IMR-90 (cell line): ENCODE measurements around the gene GOLPH3L.
A peak's percentile ranks its signal among the peaks of the same experiment; 100 is the strongest.

Source experiments
- CHD1 ChIP-seq: IDR thresholded peaks from 2 replicates; pipeline ENCODE4 v1.6.1; 2012; ENCODE audit warnings: low read depth, low read length, improper control_type of control experiment
- MAFK ChIP-seq: IDR thresholded peaks from 2 replicates; pipeline ENCODE4 v1.6.1; 2012; ENCODE audit warnings: low read depth, low read length, improper control_type of control experiment
- MAZ ChIP-seq: IDR thresholded peaks from 2 replicates; pipeline ENCODE4 v1.6.1; 2012; ENCODE audit warnings: low read depth, mild to moderate bottlenecking, low read length, improper control_type of control experiment, moderate library complexity, borderline replicate concordance
- NFE2L2 ChIP-seq: fragments of 150-350 bp; IDR thresholded peaks from 2 replicates; pipeline ENCODE4 v1.6.1; 2016; ENCODE audit warnings: low read depth, mild to moderate bottlenecking, low read length
- POLR2A ChIP-seq: IDR thresholded peaks from 2 replicates; pipeline ENCODE4 v1.6.1; 2012; ENCODE audit warnings: mild to moderate bottlenecking, low read depth, low read length
- RCOR1 ChIP-seq: IDR thresholded peaks from 2 replicates; pipeline ENCODE4 v1.6.1; 2012; ENCODE audit warnings: mild to moderate bottlenecking, low read length, improper control_type of control experiment; ENCODE audit not compliant: insufficient replicate concordance
- SMC3 ChIP-seq: fragments of 150-350 bp; IDR thresholded peaks from 2 replicates; pipeline ENCODE4 v1.6.1; 2016; ENCODE audit warnings: low read depth, mild to moderate bottlenecking, antibody characterized with exemption, low read length, moderate library complexity
- TF ChIP-seq, protein P1 (sequence below): conservative IDR thresholded peaks from 2 replicates; pipeline ENCODE4 v1.5.1; 2012; ENCODE audit warnings: mild to moderate bottlenecking, low read depth, low read length, improper control_type of control experiment
- TF ChIP-seq, protein P2 (sequence below): fragments of 150-350 bp; IDR thresholded peaks from 2 replicates; pipeline ENCODE4 v1.6.1; 2017; ENCODE audit warnings: mild to moderate bottlenecking, antibody characterized with exemption, low read length, low read depth

DNA sequence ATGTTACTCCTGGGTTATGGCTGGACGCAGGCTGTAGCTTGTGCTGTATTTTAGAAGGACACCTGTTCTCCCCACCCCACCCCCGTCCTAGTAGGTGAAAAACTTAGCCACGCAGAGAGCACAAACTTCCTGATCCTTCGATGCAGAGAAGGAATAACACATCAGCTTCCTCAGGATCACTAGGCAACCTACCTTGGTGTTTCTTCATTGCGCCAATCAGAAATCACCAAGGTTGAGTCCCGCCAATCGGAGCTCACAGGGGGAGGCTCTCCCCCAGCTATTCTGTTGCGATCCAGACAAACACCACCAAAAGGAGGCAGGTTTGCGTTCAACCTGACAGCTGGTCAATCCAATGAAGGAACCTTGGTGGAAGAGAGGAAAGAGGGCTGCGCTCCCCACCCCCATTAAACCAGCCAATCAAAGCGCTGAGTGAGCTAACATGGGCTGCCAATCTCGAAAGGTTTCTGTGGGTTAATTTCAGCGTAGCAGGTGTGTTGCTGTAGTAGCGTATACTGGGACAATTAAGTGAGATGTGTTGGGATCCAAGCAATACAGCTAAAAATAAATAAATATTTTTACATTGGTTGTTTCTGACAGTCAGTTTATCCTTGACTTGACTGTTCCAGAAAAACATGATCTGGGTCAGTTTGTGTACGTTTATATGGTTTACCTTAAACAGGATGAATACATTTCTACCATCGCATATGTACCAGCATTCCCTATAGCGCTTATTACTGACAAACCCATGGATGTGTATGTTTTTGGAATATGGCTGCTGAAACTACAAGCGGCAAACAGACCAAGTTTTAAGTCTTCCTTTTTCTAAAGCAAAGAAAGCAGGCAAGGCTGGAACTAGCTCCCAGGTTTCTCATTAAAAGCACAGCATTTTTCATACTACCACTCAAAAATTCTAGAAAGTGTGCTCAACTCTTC, at the start of gene GOLPH3L:
- no peak for TF ChIP-seq NFE2L2
- TF ChIP-seq, protein P1, sequence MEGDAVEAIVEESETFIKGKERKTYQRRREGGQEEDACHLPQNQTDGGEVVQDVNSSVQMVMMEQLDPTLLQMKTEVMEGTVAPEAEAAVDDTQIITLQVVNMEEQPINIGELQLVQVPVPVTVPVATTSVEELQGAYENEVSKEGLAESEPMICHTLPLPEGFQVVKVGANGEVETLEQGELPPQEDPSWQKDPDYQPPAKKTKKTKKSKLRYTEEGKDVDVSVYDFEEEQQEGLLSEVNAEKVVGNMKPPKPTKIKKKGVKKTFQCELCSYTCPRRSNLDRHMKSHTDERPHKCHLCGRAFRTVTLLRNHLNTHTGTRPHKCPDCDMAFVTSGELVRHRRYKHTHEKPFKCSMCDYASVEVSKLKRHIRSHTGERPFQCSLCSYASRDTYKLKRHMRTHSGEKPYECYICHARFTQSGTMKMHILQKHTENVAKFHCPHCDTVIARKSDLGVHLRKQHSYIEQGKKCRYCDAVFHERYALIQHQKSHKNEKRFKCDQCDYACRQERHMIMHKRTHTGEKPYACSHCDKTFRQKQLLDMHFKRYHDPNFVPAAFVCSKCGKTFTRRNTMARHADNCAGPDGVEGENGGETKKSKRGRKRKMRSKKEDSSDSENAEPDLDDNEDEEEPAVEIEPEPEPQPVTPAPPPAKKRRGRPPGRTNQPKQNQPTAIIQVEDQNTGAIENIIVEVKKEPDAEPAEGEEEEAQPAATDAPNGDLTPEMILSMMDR, result peak; percentile 29
- no peak for TF ChIP-seq CHD1
- TF ChIP-seq POLR2A, result peak; percentile 70
- peak; percentile 60; the same call in 1 of the 2 replicates for TF ChIP-seq MAZ
- TF ChIP-seq SMC3, result no peak
- TF ChIP-seq, protein P2, sequence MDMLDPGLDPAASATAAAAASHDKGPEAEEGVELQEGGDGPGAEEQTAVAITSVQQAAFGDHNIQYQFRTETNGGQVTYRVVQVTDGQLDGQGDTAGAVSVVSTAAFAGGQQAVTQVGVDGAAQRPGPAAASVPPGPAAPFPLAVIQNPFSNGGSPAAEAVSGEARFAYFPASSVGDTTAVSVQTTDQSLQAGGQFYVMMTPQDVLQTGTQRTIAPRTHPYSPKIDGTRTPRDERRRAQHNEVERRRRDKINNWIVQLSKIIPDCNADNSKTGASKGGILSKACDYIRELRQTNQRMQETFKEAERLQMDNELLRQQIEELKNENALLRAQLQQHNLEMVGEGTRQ, result no peak
- TF ChIP-seq MAFK, result no peak
- TF ChIP-seq RCOR1, result no peak
